Hypothalamus (tissue), 51 donors: ENCODE data around the gene MARK2.
"Not testable (repeated sequence)": the region's sequence is repeated elsewhere in the genome, so short reads cannot be mapped to it uniquely, and the experiment has no call there.

Experiments used
- DNase-seq, 51 donors: peaks; one replicate each; lab custom pipeline; 2025; lab: John Stamatoyannopoulos, UW

Gene MARK2

GRCh38 chr11:63838678-63839507 is at the start of gene MARK2:
Gene MARK2 (plus strand): TSS chr11:63839110. CDS start chr11:63839507, 397 bp downstream.
- DNase-seq = peak; percentile 82 to 100 (median 98)

GRCh38 chr11:63791495-63792167 is 47.3 kb upstream of the MARK2 start:
- DNase-seq = no peak

DNA sequence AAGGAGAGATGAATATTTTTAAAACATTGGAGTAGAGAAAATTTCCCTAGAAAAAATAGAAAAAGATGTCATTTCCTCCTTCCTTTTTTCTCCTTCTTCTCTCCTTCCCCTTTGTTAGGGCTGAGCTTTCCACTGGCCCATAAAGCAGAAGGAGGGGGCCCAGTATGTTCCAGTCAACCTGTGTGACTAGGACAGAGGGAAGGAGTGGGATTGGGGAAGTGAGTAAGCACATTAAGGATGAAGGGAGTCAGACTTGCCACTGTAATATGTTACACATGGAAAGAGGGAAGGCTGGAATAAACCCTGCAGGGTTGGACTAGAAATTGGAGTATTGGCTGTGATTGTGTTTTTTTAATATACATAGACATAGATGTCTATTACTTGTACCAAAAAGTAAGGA is 45.7 kb upstream of the MARK2 start:
- no peak for DNase-seq

- DNase-seq = no peak
Measured at GRCh38 chr11:63795066-63795465, 43.8 kb upstream of the MARK2 start.

DNA sequence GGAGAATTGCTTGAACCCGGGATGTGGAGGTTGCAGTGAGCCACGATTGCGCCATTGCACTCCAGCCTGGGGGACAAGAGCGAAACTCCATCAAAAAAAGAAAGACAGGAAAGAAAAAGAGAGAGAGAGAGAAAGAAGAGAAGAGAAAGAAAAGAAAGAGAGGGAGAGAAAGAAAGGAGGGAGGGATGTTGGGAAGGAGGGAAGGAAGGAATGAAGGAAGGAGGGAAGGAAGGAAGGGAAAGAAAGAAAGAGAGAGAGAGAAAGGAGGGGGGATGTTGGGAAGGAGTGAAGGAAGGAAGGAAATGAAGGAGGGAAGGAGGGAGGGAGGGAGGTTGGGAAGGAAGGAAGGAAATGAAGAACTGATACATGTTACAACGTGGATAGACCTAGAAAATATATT is 38.0 kb upstream of the MARK2 start:
- DNase-seq = no peak

GRCh38 chr11:63802637-63803414 is 36.1 kb upstream of the MARK2 start:
- DNase-seq = no peak

GRCh38 chr11:63804259-63804658 is 34.7 kb upstream of the MARK2 start:
- no peak for DNase-seq

DNA sequence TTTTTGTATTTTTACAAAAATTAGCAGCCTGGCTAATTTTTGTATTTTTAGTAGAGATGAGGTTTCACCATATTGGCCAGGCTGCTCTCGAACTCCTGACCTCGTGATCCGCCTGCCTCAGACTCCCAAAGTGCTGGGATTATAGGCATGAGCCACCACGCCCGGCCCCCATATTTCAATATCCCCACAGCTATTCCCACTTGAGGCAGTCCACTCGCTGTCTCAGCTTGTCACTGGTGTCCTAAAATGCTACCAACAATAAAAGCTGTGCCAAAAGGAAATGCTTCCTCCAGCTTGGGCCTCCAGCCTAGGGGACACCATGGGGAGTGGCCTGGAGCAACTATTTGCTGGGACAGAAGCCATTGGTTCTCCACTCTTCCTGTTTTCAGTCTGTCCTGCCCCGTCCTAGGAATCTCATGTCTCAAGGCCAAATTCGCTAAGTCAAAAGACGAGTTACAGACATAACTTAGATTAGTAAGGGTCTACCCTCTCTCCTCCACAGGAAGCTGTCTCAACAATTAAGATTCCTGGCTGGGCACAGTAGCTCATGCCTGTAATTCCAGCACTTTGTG is 33.0 kb upstream of the MARK2 start:
- DNase-seq = no peak

DNA sequence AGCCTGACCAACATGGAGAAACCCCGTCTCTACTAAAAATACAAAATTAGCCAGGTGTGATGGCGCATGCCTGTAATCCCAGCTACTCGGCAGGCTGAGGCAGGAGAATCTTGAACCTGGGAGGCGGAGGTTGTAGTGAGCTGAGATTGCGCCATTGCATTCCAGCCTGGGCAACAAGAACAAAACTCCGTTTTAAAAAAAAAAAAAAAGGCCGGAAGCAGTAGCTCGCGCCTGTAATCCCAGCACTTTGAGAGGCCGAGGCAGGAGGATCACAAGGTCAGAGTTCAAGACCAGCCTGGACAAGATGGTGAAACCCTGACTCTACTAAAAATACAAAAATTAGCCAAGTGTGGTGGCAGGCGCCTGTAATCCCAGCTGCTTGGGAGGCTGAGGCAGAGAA is 28.5 kb upstream of the MARK2 start:
- not testable (repeated sequence) for DNase-seq

- no peak for DNase-seq
Measured at GRCh38 chr11:63811522-63811921, 27.4 kb upstream of the MARK2 start.

DNA sequence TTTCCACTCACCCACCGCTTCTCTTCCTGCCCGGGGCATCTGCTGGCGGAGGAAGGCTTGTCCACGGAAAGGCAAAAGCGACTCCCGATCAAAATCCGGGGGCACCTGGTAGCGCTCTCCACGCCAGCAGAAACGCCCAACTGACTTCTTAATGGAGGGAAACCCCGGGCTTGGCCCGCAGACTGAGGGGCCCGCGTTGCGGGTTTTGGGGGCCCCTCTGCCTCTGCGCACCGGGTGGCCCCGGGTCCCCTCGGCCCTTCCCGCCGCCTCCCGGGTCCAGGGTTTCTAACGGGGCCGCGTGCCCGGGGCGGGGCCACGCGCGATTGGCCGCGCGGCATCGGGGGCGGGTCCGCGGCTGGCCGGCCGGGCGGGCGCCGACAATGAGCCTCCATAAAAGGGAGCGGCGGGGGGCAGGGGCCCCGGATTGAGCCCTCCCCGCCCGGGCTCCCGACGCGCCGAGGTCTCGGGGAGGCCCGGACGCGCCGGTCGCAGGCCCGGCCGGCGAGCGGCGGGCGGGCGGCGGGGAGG is 25.8 kb upstream of the MARK2 start, which contains the start of gene SPINDOC:
SPINDOC (plus strand) TSS at position 422 of the 528 bp plus-strand sequence. CDS start 231 bp downstream, outside the sequence.
- DNase-seq = peak in 50 of 51 donors; percentile 36 to 91 (median 74)

GRCh38 chr11:63813563-63814382 is 25.1 kb upstream of the MARK2 start:
- DNase-seq = peak in 46 of 51 donors; percentile 7 to 69 (median 42)

- peak in 1 of 51 donors; percentile 35 for DNase-seq
Measured at GRCh38 chr11:63814383-63814736, 24.6 kb upstream of the MARK2 start.

DNA sequence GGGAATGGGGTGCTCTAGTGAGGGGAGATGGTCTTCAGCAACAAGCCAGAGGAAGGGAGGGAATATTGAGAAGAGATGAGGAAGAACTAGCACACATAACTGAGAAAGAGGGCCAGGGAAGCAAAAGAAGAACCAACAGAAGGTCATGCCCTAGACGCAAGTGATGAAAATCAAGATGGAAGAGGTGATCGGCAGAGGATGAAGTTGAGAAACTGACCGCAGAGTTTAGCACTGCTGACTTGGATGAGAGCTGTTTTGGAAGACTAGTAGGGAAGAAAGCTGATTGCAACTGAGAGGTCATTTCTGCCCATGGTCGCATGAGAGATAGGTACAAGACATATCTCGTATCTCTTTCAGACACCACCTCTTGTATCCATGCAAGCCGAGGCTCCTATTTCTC is 22.7 kb upstream of the MARK2 start:
- DNase-seq = no peak

GRCh38 chr11:63816732-63817131 is 22.2 kb upstream of the MARK2 start:
- DNase-seq = no peak

- DNase-seq = no peak
Measured at GRCh38 chr11:63817758-63818498, 21.0 kb upstream of the MARK2 start.

DNA sequence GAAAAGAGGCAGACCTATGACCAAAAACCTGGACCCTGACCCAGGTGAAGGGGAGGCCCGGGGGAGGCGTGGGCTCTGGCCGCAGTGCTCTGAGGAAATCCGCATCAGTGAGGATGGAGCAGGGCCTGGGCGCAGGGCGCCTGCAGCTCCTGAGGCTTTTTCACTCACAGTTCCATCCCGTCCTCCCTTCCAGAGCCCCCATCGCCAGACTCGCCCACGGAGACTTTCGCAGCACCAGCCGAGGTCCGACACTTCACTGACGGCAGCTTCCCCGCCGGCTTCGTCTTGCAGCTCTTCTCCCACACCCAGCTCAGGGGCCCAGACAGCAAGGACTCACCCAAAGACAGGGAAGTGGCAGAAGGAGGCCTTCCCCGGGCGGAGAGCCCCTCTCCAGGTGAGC is 20.3 kb upstream of the MARK2 start:
- DNase-seq = no peak

- no peak for DNase-seq
Measured at GRCh38 chr11:63821411-63821810, 17.5 kb upstream of the MARK2 start.
